Mucosa of stomach (tissue), 1 donor: ENCODE results near the gene PLEKHB2.
"Not testable (repeated sequence)": the region's sequence is repeated elsewhere in the genome, so short reads cannot be mapped to it uniquely, and the experiment has no call there.

Experiments
- H3K27me3 ChIP-seq: one replicate; pipeline ENCODE4 v1.7.0; 2013; ENCODE audit warnings: mild to moderate bottlenecking, low read length; ENCODE audit not compliant: control insufficient read depth, insufficient read depth
- H3K36me3 ChIP-seq: one replicate; pipeline ENCODE4 v1.7.0; 2013; ENCODE audit warnings: low read length; ENCODE audit not compliant: control insufficient read depth, insufficient read depth
- H3K4me1 ChIP-seq: one replicate; pipeline ENCODE4 v1.7.0; 2013; ENCODE audit warnings: mild to moderate bottlenecking, low read length; ENCODE audit not compliant: control insufficient read depth, insufficient read depth
- H3K4me3 ChIP-seq: one replicate; pipeline ENCODE4 v1.7.0; 2013; ENCODE audit warnings: low read length
- H3K9ac ChIP-seq: one replicate; pipeline ENCODE4 v1.7.0; 2013; ENCODE audit warnings: mild to moderate bottlenecking, low read length, moderate library complexity
- H3K9me3 ChIP-seq: one replicate; pipeline ENCODE4 v1.7.0; 2013; ENCODE audit warnings: mild to moderate bottlenecking, low read length, moderate library complexity; ENCODE audit not compliant: control insufficient read depth
- donor health status: Pancreatic carcinoma.

Gene PLEKHB2

GRCh38 chr2:131127981-131128380 is 22.8 kb downstream of the PLEKHB2 start:
- Histone ChIP-seq H3K9ac (no peak overlapping the region), H3K36me3 (no peaks in the 10 kb centered on the region)

GRCh38 chr2:131130298-131130596 is 25.1 kb downstream of the PLEKHB2 start:
- H3K36me3 ChIP-seq = no peaks in the 10 kb centered on the region
- peaks cover 19% of the 10 kb centered on the region for H3K4me1 ChIP-seq
- no peaks in the 10 kb centered on the region for H3K9me3 ChIP-seq
- no peak overlapping the region for H3K4me3 ChIP-seq
- no peaks in the 10 kb centered on the region for H3K27me3 ChIP-seq
- no peak overlapping the region for H3K9ac ChIP-seq

More at GRCh38 chr2:131127981-131128380, 22.8 kb downstream of the PLEKHB2 start:
- H3K27me3 ChIP-seq = no peaks in the 10 kb centered on the region
- no peaks in the 10 kb centered on the region for H3K9me3 ChIP-seq
- H3K4me3 ChIP-seq = no peak overlapping the region
- H3K4me1 ChIP-seq = peaks cover 19% of the 10 kb centered on the region

GRCh38 chr2:131132729-131133128 is 27.6 kb downstream of the PLEKHB2 start:
- Histone ChIP-seq H3K9me3 (no peaks in the 10 kb centered on the region), H3K27me3 (no peaks in the 10 kb centered on the region), H3K36me3 (no peaks in the 10 kb centered on the region), H3K4me1 (peaks cover 11% of the 10 kb centered on the region), H3K4me3 (no peak overlapping the region), H3K9ac (no peak overlapping the region)

DNA sequence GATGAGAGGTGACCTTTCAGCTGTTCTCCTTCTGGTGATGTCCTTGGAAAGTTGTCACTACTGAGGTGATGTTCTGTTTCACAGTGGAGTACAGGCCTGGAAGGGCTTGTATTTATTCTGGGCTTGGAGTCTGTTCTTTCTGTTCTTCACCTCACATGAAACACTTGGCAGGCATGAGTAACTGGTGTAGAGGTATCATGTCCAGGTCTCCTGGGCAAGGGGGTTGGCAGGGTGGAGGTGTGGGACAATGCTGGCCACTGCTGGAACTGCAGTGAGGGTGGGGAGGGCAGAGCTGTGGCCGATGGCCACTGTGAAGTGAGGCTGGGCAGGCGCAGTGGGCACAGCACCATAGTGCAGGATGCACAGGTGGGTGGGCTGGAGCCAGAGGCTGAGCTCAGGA is 35.4 kb downstream of the PLEKHB2 start:
- peaks cover 11% of the 10 kb centered on the region for H3K36me3 ChIP-seq
- H3K4me1 ChIP-seq = no peaks in the 10 kb centered on the region
- H3K4me3 ChIP-seq = no peak overlapping the region
- no peaks in the 10 kb centered on the region for H3K9me3 ChIP-seq
- no peaks in the 10 kb centered on the region for H3K27me3 ChIP-seq
- no peak overlapping the region for H3K9ac ChIP-seq

DNA sequence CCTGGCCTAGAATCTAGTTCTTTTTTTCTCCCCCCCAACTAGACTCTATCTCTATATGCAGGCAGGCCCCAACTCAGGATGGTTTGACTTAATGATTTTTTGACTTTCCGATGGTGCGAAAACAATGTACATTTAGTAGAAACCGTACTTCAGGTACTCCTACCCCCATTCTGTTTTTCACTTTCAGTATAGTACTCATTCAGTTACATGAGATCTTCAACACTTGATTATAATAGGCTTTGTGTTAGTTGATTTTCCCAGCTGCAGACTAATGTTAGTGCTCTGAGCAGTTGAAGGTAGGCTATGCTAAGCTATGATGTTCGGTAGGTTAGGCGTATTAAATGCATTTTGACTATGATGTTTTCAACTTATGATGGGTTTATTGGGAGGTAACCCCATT is 37.7 kb downstream of the PLEKHB2 start:
- Histone ChIP-seq H3K4me3 (no peak overlapping the region), H3K27me3 (no peaks in the 10 kb centered on the region)

DNA sequence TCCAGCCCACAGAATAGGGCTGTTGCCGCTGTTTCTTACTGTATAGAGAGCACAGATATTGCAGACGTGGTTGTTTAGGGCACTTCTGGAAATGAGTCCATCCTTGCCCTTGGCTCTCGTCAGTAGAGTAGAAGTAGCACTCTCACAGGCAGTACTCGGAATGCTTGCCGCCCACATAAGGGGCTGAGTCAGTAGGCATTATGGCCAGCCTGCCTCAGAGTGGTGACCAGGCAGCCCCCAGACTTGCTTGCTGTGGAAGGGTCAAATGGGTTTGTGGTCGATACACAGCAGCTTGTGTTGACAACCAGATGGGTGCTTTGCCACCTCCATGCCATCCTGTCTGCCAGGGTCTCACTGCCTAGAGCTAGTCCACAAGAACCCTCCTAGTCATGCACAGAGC is 38.7 kb downstream of the PLEKHB2 start:
- no peak overlapping the region for H3K9ac ChIP-seq
- H3K9me3 ChIP-seq = no peaks in the 10 kb centered on the region
- no peaks in the 10 kb centered on the region for H3K27me3 ChIP-seq
- no peaks in the 10 kb centered on the region for H3K4me1 ChIP-seq
- H3K4me3 ChIP-seq = no peak overlapping the region
- peaks cover 20% of the 10 kb centered on the region for H3K36me3 ChIP-seq

More for the DNA sequence above, 37.7 kb downstream of the PLEKHB2 start:
- no peaks in the 10 kb centered on the region for H3K4me1 ChIP-seq
- no peaks in the 10 kb centered on the region for H3K9me3 ChIP-seq
- H3K9ac ChIP-seq = no peak overlapping the region
- peaks cover 13% of the 10 kb centered on the region for H3K36me3 ChIP-seq

- Histone ChIP-seq H3K4me1 (no peaks in the 10 kb centered on the region), H3K4me3 (no peak overlapping the region), H3K27me3 (no peaks in the 10 kb centered on the region), H3K9me3 (no peaks in the 10 kb centered on the region), H3K36me3 (peaks cover 30% of the 10 kb centered on the region), H3K9ac (no peak overlapping the region)
Measured at GRCh38 chr2:131145040-131145439, 39.9 kb downstream of the PLEKHB2 start.

DNA sequence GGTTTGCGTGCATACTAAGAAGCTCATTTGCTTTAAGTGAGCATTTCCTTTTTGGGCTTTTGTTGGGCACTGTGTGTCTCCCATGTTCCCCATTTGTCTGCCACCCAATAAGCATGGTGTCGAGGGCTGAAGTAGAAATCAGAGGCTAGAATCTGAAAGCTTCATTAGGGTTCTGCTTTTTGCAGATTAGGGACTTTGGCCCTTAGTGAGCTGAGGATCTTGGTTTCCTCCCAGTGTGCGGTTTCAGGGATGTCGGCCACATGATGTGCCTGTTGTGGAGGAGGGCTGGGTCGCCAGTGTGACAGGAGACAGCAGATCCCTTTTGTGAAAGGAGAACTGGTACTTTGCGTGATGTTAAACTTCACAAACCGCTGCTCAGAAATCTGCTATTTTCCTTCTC is 41.1 kb downstream of the PLEKHB2 start:
- H3K4me3 ChIP-seq = no peak overlapping the region
- H3K9ac ChIP-seq = no peak overlapping the region
- no peaks in the 10 kb centered on the region for H3K4me1 ChIP-seq
- no peaks in the 10 kb centered on the region for H3K27me3 ChIP-seq
- H3K9me3 ChIP-seq = no peaks in the 10 kb centered on the region
- H3K36me3 ChIP-seq = peaks cover 26% of the 10 kb centered on the region

DNA sequence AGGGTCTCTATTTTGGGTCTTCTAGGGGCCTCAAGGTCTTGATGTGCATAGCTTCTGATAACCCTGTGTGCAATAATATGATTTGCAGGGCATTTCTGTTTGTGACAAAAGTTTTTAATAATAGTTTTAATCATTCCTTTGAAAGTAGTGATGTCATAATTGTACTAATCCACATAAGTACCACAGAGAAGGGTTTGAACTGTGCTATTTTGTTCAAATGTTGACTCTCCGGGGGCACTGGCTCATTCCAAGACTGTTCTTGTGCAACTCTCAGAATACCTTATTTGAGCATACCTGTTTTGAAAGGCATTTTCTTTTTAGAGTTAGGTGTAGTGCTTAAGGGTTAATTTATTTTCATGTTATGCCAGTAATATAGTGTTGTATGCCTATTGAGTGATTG is 41.6 kb downstream of the PLEKHB2 start:
- Histone ChIP-seq H3K9me3 (no peaks in the 10 kb centered on the region), H3K9ac (no peak overlapping the region), H3K4me1 (no peaks in the 10 kb centered on the region), H3K27me3 (no peaks in the 10 kb centered on the region), H3K4me3 (no peak overlapping the region), H3K36me3 (peaks cover 26% of the 10 kb centered on the region)

DNA sequence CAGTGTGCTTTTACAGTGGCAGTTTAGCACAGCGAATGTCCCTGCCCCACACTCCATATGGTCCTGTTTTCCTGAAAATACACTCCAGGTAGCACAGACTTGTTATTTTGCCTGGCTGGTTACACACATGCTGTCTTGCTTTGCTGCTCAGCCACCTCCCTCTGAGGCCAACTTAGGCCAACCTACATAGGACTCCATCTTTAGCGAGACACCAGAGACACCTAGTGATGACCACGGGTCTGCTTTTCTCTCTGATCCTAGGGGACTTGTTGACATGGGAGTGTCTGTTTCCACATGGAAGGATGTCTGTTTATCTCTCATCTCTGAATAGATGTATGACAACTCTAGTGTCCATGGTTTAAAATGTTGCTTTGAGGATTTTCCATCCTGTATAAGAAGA is 43.3 kb downstream of the PLEKHB2 start:
- Histone ChIP-seq H3K4me3 (no peak overlapping the region), H3K27me3 (no peaks in the 10 kb centered on the region), H3K9ac (no peak overlapping the region), H3K36me3 (peaks cover 26% of the 10 kb centered on the region), H3K9me3 (no peaks in the 10 kb centered on the region), H3K4me1 (no peaks in the 10 kb centered on the region)

GRCh38 chr2:131150109-131150508 is 45.0 kb downstream of the PLEKHB2 start:
- not testable (repeated sequence) for H3K4me1 ChIP-seq, H3K9me3 ChIP-seq, H3K9ac ChIP-seq, H3K4me3 ChIP-seq, H3K27me3 ChIP-seq
- peaks cover 23% of the 10 kb centered on the region for H3K36me3 ChIP-seq

- Histone ChIP-seq H3K9me3 (no peaks in the 10 kb centered on the region), H3K4me3 (no peak overlapping the region), H3K27me3 (no peaks in the 10 kb centered on the region), H3K9ac (no peak overlapping the region), H3K36me3 (peaks cover 19% of the 10 kb centered on the region), H3K4me1 (no peaks in the 10 kb centered on the region)
Measured at GRCh38 chr2:131151398-131151797, 46.3 kb downstream of the PLEKHB2 start.

DNA sequence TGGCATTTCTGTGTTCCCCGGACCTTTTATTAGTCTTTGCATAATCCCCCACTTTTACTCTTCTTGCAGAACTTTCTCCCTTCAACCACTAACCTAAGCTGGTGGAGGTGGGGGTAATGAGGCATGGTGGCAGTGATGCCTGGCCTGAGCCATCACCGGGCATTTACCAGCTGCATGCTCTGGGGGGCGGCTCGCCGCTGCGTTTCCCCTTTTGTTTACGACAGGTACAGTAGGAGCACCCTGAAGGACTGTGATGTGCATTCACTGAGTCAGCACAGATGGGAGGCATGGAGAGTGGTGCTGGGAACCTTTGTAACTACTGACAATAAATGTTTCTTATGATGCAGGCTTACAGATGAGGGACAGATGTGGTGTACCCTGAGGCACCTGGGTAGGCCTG is 46.9 kb downstream of the PLEKHB2 start:
- no peaks in the 10 kb centered on the region for H3K4me1 ChIP-seq

More for the DNA sequence above, 46.9 kb downstream of the PLEKHB2 start:
- H3K9me3 ChIP-seq = no peaks in the 10 kb centered on the region
- no peak overlapping the region for H3K9ac ChIP-seq
- no peaks in the 10 kb centered on the region for H3K27me3 ChIP-seq
- H3K36me3 ChIP-seq = peaks cover 19% of the 10 kb centered on the region
- no peak overlapping the region for H3K4me3 ChIP-seq
